IPS DF 4.7 (cell line): ENCODE results near the gene PSMD1.
"Not testable (repeated sequence)": the region's sequence is repeated elsewhere in the genome, so short reads cannot be mapped to it uniquely, and the experiment has no call there.

Experiments
- DNase-seq: peaks from one replicate; pipeline ENCODE4 v3.0.0-alpha.2; 2013; ENCODE audit warnings: low spot score; ENCODE audit errors: extremely low read depth

Gene PSMD1

GRCh38 chr2:231185050-231185725 lies 128.5 kb downstream of the PSMD1 start:
- DNase-seq = no peak

DNA sequence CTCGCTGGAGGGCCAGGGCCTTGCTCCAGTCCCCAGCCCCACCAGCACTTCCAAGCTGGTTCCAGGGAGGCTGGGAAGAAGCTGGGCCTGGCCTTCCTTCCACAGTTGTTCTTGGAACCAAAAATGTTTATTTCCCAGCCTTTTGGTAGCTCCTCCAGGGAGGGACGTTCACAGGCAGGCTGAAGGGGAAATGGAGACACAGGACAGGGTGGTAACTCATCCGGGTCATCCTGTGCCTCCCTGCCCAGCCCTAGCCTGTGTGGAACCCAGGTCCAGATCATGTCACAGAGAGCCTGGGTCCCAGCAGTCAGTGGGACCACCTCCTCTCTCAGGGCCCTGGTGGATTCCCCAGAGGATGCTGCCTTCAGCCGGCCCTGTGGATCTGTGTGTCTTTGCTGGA lies 129.2 kb downstream of the PSMD1 start:
- no peak for DNase-seq

GRCh38 chr2:231186325-231186724 lies 129.7 kb downstream of the PSMD1 start:
- DNase-seq = no peak

- DNase-seq = no peak
Observed at GRCh38 chr2:231187736-231188505, 131.3 kb downstream of the PSMD1 start.

- no peak for DNase-seq
Observed at GRCh38 chr2:231188506-231189170, 132.0 kb downstream of the PSMD1 start.

- DNase-seq = no peak
Observed at GRCh38 chr2:231189171-231189530, 132.5 kb downstream of the PSMD1 start.

- no peak for DNase-seq
Observed at GRCh38 chr2:231189571-231190495, 133.2 kb downstream of the PSMD1 start.

- DNase-seq = no peak
Observed at GRCh38 chr2:231190531-231191197, 134.0 kb downstream of the PSMD1 start.

- no peak for DNase-seq
Observed at GRCh38 chr2:231191896-231192872, 135.5 kb downstream of the PSMD1 start.

DNA sequence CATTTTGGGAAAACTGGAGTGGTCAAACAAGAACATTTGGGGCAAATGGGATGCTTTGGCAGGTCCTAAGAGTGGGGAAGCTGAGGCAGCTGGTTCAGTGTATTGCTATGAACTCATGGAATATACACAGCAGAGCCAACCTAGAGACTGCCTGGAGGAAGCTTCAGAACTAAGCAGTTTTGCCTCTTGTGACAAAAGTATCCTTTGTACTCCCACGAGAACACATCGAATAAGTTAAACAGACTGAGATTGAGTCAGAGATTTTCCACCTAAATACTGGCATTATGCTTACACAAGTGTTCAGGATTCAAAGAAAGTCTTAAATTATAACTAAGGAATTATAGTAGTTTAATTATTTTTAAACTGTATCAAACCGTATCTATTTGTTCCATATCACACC lies 136.5 kb downstream of the PSMD1 start:
- no peak for DNase-seq

DNA sequence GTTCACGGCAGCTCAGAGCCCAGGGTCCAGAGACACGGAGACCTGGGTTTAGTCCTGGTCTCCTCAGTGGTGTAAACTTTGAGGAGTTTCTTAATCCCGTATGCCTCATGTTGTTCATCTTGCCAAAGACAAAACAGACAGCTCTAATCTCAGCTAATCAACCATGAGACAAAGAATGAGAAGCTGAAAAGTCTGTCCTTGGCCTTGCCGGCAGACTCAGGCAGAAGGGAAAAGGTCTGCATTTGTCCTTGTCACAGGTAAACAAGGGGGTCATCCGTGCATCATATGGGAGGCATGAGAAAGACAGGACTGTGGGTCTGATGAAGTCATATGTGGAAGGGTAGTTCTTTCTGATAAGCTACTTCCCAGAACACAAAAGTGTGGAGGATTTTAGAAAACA lies 139.9 kb downstream of the PSMD1 start:
- no peak for DNase-seq

DNA sequence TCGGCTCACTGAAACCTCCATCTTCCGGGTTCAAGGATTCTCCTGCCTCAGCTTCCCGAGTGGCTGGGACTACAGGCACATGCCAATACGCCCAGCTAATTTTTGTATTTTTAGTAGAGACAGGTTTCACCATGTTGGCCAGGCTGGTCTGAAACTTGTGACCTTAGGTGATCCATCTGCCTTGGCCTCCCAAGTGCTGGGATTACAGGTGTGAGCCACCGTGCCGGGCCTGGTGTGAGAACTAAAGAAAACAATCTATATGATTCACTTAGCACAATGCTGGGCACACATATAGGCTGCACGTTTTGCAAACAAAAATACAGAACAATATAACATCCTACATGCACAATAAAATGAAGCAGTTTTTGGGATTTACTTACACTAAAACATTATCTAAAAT lies 140.5 kb downstream of the PSMD1 start:
- not testable (repeated sequence) for DNase-seq

GRCh38 chr2:231197706-231198290 lies 141.1 kb downstream of the PSMD1 start:
- no peak for DNase-seq

DNA sequence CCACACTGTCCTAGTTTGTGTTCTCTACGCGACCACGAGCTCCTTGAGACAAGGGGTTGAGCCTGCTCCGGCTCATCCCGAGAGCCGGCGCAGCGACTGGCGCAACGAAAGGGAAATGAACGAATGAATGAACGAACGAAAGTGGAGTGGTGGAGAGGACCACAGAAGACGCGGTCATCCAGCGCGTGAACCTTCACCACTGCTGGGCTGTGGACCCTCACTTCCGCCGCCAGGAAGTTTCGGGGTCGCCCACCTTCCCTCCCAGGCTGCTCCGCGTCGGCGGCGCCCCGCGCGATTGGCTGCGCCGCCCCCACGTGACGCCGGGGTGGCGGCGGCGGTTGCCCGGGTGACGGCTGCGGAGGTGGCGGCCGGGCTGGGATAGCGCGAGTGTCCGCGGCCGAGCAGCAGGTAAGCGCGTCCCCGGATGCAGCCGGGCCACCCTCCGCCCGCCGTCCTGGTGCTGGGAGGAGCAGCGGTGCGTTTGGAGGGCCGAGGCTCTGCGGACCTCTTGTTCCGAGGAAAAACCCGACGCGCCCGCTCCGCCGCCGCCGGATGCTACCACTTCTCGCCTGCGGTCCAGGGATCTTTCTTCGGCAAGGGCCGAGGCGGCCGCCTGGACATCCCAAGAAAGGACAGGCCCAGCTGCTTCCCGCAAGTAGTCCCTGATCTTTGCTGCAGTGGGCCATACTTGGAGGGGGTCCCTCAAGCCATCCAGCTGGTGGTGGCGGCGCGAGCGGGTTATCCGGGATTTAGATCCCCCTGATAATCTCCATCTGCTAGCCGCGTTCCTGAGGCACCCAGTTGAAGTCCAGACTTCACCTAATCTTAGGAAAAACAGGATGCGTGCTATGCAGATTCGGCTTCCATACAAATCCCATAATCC lies 141.9 kb downstream of the PSMD1 start, which contains the start of gene ARMC9:
Gene ARMC9 (plus strand): TSS at position 341 of the 883 bp plus-strand sequence. CDS start 7,608 bp downstream, outside the sequence.
- DNase-seq = no peak

- DNase-seq = no peak
Observed at GRCh38 chr2:231199219-231199618, 142.6 kb downstream of the PSMD1 start.

DNA sequence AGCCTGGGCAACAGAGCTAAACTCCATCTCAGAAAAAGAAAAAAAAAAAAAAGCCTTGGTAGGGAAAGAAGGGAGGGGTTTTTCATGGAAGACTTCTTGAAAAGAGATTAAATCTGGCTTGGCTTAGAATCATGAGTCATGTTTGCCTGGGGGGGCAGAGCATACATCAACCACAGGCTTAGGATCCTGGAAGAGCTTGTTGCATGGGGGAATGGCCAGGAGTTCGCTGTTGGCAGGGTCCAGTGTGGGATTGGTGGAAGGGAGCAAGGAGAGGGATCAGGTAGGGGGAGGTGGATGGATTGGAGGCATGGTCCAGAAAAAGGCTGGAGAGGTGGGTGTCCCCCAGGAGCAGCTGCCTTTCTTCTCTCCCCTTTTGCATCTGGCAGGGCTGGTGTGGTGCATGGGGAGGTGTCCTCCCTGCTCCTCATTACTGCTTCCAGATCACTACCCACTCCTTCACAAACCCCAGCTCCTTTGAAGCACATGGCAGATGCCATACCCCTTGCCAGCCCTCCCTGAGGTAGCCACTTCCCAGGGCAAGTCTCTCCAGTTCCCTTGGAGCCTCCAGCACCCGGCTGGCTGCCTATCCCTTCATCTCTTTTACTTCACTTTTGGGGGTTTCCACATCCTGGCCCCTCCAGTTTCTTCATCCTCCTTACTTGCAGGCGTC lies 144.3 kb downstream of the PSMD1 start:
- DNase-seq = no peak

- DNase-seq = no peak
Observed at GRCh38 chr2:231201475-231201814, 144.8 kb downstream of the PSMD1 start.

DNA sequence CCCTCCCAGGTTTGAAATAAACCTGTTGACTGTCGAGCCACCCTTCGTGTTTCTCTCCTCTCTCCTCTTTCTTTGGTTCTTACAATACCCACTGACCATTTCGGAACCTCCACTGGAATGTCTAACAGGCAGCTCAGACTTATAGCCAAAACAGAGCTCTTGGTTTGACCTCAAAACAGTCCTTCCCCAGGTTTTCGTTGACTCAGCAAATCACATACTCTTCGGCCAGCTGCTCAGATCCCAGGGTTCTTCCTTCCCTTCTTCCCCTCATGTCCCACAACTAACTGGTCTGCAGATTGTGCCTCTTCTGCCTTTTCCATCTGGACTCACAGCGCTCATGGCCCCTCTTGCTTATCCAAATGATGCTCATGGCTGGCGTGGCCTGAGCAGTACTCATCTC lies 146.4 kb downstream of the PSMD1 start:
- DNase-seq = no peak
